GM23338 (cell line): ENCODE measurements around the gene SPECC1. TPM values are rescaled to one million over a fixed set of nuclear protein-coding genes. Genes with fewer than 3 reads are reported as not detected.

Experiments
- ATAC-seq: fragments of 200-7000 bp; cut with Tn5 transposase; 3 replicates; pipeline ENCODE4 v1.9.1; 2020
- DNase-seq: peaks from one replicate; pipeline ENCODE4 v3.0.0-alpha.2; 2015; ENCODE audit warnings: low spot score
- H2AFZ ChIP-seq: fragments of 200-600 bp; sonication (generic); 2 replicates; pipeline ENCODE4 v1.8.0; 2016; ENCODE audit warnings: antibody characterized with exemption, mild to moderate bottlenecking, moderate library complexity
- H3F3A ChIP-seq: fragments of 200-600 bp; sonication (generic); replicated peaks from 2 replicates; pipeline ENCODE4 v1.8.0; 2017; ENCODE audit warnings: antibody characterized with exemption, mixed run types, low read depth
- H3K27ac ChIP-seq: fragments of 200-600 bp; sonication (generic); 2 replicates; pipeline ENCODE4 v1.6.1; 2016; ENCODE audit warnings: low read depth
- H3K27me3 ChIP-seq: fragments of 200-600 bp; sonication (generic); 2 replicates; pipeline ENCODE4 v1.8.0; 2016; ENCODE audit warnings: mild to moderate bottlenecking, mixed run types, moderate library complexity; ENCODE audit not compliant: insufficient read depth
- H3K36me3 ChIP-seq: fragments of 200-600 bp; sonication (generic); 2 replicates; pipeline ENCODE4 v1.8.0; 2016; ENCODE audit warnings: mild to moderate bottlenecking; ENCODE audit not compliant: insufficient read depth
- H3K4me1 ChIP-seq: fragments of 200-600 bp; sonication (generic); 2 replicates; pipeline ENCODE4 v1.8.0; 2016; ENCODE audit warnings: mild to moderate bottlenecking, moderate library complexity; ENCODE audit not compliant: insufficient read depth
- H3K4me2 ChIP-seq: fragments of 200-600 bp; sonication (generic); 2 replicates; pipeline ENCODE4 v1.7.1; 2017; ENCODE audit warnings: mixed run types
- H3K4me3 ChIP-seq: fragments of 200-600 bp; sonication (generic); 2 replicates; pipeline ENCODE4 v1.6.1; 2016; ENCODE audit warnings: mixed run types
- H3K79me2 ChIP-seq: fragments of 200-600 bp; sonication (generic); replicated peaks from 2 replicates; pipeline ENCODE4 v1.8.0; 2017; ENCODE audit warnings: mild to moderate bottlenecking; ENCODE audit not compliant: insufficient read depth
- H3K9me2 ChIP-seq: fragments of 200-600 bp; sonication (generic); 2 replicates; pipeline ENCODE4 v1.8.0; 2017; ENCODE audit not compliant: insufficient read depth
- H4K20me1 ChIP-seq: fragments of 200-600 bp; sonication (generic); replicated peaks from 2 replicates; pipeline ENCODE4 v1.8.0; 2017; ENCODE audit warnings: mild to moderate bottlenecking; ENCODE audit not compliant: insufficient read depth
- H3K27ac Mint-ChIP-seq: 2 replicates; pipeline ENCODE4 v1.8.0; 2020; ENCODE audit warnings: inconsistent platforms, mild to moderate bottlenecking, moderate library complexity, mixed read lengths
- H3K27me3 Mint-ChIP-seq: 3 replicates; pipeline ENCODE4 v1.8.0; 2022; ENCODE audit warnings: low read depth, mild to moderate bottlenecking, moderate library complexity, mixed read lengths, inconsistent platforms; ENCODE audit not compliant: insufficient read depth, poor library complexity
- H3K36me3 Mint-ChIP-seq: 3 replicates; pipeline ENCODE4 v1.8.0; 2021; ENCODE audit warnings: low read depth, mild to moderate bottlenecking, inconsistent platforms, moderate library complexity, mixed read lengths
- H3K4me1 Mint-ChIP-seq: 3 replicates; pipeline ENCODE4 v1.8.0; 2020; ENCODE audit warnings: mild to moderate bottlenecking, inconsistent platforms, mixed read lengths
- H3K4me3 Mint-ChIP-seq: 3 replicates; pipeline ENCODE4 v1.8.0; 2021; ENCODE audit warnings: moderate library complexity, mild to moderate bottlenecking, inconsistent platforms, mixed read lengths
- H3K9me3 Mint-ChIP-seq: 3 replicates; pipeline ENCODE4 v1.8.0; 2020; ENCODE audit warnings: moderate library complexity, mild to moderate bottlenecking, inconsistent platforms, mixed read lengths
- CREB1 ChIP-seq: fragments of 250-450 bp; sonication (Bioruptor Pico); IDR thresholded peaks from 2 replicates; pipeline ENCODE4 v1.5.0; 2020; ENCODE audit warnings: low read depth, mild to moderate bottlenecking, moderate library complexity
- ETS1 ChIP-seq: IDR thresholded peaks from 2 replicates; pipeline ENCODE4 v1.6.1; 2016; ENCODE audit warnings: antibody characterized with exemption
- EZH2 ChIP-seq: fragments of 200-600 bp; sonication (generic); IDR thresholded peaks from one replicate; pipeline ENCODE4 v1.8.0; 2017; ENCODE audit warnings: antibody characterized with exemption, mild to moderate bottlenecking, low read depth; ENCODE audit not compliant: unreplicated experiment
- EZH2phosphoT487 ChIP-seq: fragments of 200-600 bp; sonication (generic); IDR thresholded peaks from one replicate; pipeline ENCODE4 v1.8.1; 2018; ENCODE audit warnings: antibody characterized with exemption; ENCODE audit not compliant: unreplicated experiment
- JUNB ChIP-seq: IDR thresholded peaks from one replicate; pipeline ENCODE4 v1.6.1; 2016; ENCODE audit warnings: antibody characterized with exemption; ENCODE audit not compliant: unreplicated experiment
- NANOG ChIP-seq: IDR thresholded peaks from 2 replicates; pipeline ENCODE4 v1.6.1; 2016; ENCODE audit warnings: antibody characterized with exemption, borderline replicate concordance
- POLR2AphosphoS5 ChIP-seq: IDR thresholded peaks from 2 replicates; pipeline ENCODE4 v1.6.1; 2016; ENCODE audit warnings: antibody characterized with exemption, low read depth
- STAT1 ChIP-seq: IDR thresholded peaks from one replicate; pipeline ENCODE4 v1.6.1; 2016; ENCODE audit warnings: antibody characterized with exemption; ENCODE audit not compliant: unreplicated experiment
- ZNF114 ChIP-seq: fragments of 250-450 bp; sonication (Bioruptor Pico); IDR thresholded peaks from 2 replicates; pipeline ENCODE4 v1.5.0; 2020; ENCODE audit warnings: mild to moderate bottlenecking, moderate library complexity
- ZNF331 ChIP-seq: fragments of 250-450 bp; sonication (Bioruptor Pico); IDR thresholded peaks from 2 replicates; pipeline ENCODE4 v1.5.0; 2020; ENCODE audit warnings: low read depth, mild to moderate bottlenecking, moderate library complexity
- polyA plus RNA-seq: library from polyadenylated mRNA; unstranded; fragments of >200 nt; fragmentation: Nextera tagmentation; extraction: Ambion mirVana; gene quantifications from 2 replicates; pipeline ENCODE4 v1.2.1, GENCODE V29; 2016
- total RNA-seq: library from RNA; depleted of rRNA; stranded (reverse); fragments of >200 nt; shearing (Covaris generic); gene quantifications from 2 replicates; pipeline ENCODE4 v1.2.3, GENCODE V29; 2014
- TF ChIP-seq, protein P1 (sequence below): fragments of 250-450 bp; sonication (Bioruptor Pico); IDR thresholded peaks from 2 replicates; pipeline ENCODE4 v1.5.0; 2020; ENCODE audit warnings: mild to moderate bottlenecking, moderate library complexity
- TF ChIP-seq, protein P2 (sequence below), 2 experiments: fragments of 200-600 bp in 1 of 2; sonication (generic) in 1 of 2; conservative IDR thresholded peaks; 2 replicates each; pipeline versions ENCODE4 v1.5.1 to v1.6.1; 2016 to 2017; ENCODE audit warnings: antibody characterized with exemption in 2 of 2, low read depth in 2 of 2, mild to moderate bottlenecking in 2 of 2, moderate library complexity in 1 of 2
- TF ChIP-seq, protein P3 (sequence below): IDR thresholded peaks from one replicate; pipeline ENCODE4 v1.6.1; 2018; ENCODE audit warnings: antibody characterized with exemption; ENCODE audit not compliant: unreplicated experiment

Gene SPECC1
- total and polyA plus RNA-seq, 2 experiments from 2014 or later: 42.6 to 101 TPM

DNA sequence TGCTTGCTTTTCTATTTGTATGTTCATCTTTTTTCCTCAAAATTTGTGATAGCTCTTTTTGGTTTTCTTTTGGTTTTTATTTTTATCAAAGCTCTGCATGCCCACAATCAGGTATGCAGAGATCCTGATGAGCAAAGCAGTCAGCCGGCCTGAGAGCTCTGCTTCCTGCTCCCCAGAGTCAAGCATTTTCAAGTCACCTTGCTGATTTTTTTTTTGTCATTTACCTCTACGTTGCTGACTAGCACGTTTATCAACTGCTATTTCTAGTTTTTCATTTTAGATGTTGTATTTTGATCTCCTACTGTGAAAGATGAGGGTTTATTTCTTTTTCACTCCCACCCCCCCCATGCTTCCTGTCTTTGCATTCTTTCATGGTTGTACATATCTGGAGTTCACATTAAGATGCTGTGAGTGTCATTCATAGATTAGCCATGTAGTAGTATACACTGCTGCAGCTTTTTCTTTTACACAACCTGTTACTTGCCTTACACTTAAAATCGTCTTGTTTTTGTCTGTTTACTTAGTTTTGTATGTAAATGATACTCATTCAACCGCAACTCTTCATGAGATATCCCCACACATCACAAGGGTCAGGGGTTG lies 262.0 kb downstream of the SPECC1 start:
- H3K27ac Mint-ChIP-seq: peak overlapping the region; percentile 56
- no peak overlapping the region for H3K4me3 ChIP-seq
- H3K27ac ChIP-seq: no peak overlapping the region
- H2AFZ ChIP-seq: no peak overlapping the region
- H3K27me3 ChIP-seq: no peaks in the 10 kb centered on the region
- no peaks in the 10 kb centered on the region for H4K20me1 ChIP-seq
- ATAC-seq (no peak), DNase-seq (peak; percentile 19)
- no peaks in the 10 kb centered on the region for H3K36me3 ChIP-seq
- no peak overlapping the region for H3K4me2 ChIP-seq
- H3K79me2 ChIP-seq: peaks cover 3% of the 10 kb centered on the region; the same call in 1 of the 2 replicates
- peaks cover 16% of the 10 kb centered on the region for H3K4me1 Mint-ChIP-seq
- peaks cover 1% of the 10 kb centered on the region for H3K27me3 Mint-ChIP-seq
- H3K9me2 ChIP-seq: no peaks in the 10 kb centered on the region
- no peaks in the 10 kb centered on the region for H3K9me3 Mint-ChIP-seq
- no peaks in the 10 kb centered on the region for H3K4me1 ChIP-seq
- H3K36me3 Mint-ChIP-seq: peaks cover 13% of the 10 kb centered on the region
- H3F3A ChIP-seq: no peaks in the 10 kb centered on the region
- no peak overlapping the region for H3K4me3 Mint-ChIP-seq
- TF ChIP-seq ETS1: no peak
- TF ChIP-seq CREB1 (CRISPR knock-in tag): no peak
- TF ChIP-seq EZH2: no peak
- TF ChIP-seq ZNF114: no peak
- no peak for TF ChIP-seq JUNB
- TF ChIP-seq, protein P1, sequence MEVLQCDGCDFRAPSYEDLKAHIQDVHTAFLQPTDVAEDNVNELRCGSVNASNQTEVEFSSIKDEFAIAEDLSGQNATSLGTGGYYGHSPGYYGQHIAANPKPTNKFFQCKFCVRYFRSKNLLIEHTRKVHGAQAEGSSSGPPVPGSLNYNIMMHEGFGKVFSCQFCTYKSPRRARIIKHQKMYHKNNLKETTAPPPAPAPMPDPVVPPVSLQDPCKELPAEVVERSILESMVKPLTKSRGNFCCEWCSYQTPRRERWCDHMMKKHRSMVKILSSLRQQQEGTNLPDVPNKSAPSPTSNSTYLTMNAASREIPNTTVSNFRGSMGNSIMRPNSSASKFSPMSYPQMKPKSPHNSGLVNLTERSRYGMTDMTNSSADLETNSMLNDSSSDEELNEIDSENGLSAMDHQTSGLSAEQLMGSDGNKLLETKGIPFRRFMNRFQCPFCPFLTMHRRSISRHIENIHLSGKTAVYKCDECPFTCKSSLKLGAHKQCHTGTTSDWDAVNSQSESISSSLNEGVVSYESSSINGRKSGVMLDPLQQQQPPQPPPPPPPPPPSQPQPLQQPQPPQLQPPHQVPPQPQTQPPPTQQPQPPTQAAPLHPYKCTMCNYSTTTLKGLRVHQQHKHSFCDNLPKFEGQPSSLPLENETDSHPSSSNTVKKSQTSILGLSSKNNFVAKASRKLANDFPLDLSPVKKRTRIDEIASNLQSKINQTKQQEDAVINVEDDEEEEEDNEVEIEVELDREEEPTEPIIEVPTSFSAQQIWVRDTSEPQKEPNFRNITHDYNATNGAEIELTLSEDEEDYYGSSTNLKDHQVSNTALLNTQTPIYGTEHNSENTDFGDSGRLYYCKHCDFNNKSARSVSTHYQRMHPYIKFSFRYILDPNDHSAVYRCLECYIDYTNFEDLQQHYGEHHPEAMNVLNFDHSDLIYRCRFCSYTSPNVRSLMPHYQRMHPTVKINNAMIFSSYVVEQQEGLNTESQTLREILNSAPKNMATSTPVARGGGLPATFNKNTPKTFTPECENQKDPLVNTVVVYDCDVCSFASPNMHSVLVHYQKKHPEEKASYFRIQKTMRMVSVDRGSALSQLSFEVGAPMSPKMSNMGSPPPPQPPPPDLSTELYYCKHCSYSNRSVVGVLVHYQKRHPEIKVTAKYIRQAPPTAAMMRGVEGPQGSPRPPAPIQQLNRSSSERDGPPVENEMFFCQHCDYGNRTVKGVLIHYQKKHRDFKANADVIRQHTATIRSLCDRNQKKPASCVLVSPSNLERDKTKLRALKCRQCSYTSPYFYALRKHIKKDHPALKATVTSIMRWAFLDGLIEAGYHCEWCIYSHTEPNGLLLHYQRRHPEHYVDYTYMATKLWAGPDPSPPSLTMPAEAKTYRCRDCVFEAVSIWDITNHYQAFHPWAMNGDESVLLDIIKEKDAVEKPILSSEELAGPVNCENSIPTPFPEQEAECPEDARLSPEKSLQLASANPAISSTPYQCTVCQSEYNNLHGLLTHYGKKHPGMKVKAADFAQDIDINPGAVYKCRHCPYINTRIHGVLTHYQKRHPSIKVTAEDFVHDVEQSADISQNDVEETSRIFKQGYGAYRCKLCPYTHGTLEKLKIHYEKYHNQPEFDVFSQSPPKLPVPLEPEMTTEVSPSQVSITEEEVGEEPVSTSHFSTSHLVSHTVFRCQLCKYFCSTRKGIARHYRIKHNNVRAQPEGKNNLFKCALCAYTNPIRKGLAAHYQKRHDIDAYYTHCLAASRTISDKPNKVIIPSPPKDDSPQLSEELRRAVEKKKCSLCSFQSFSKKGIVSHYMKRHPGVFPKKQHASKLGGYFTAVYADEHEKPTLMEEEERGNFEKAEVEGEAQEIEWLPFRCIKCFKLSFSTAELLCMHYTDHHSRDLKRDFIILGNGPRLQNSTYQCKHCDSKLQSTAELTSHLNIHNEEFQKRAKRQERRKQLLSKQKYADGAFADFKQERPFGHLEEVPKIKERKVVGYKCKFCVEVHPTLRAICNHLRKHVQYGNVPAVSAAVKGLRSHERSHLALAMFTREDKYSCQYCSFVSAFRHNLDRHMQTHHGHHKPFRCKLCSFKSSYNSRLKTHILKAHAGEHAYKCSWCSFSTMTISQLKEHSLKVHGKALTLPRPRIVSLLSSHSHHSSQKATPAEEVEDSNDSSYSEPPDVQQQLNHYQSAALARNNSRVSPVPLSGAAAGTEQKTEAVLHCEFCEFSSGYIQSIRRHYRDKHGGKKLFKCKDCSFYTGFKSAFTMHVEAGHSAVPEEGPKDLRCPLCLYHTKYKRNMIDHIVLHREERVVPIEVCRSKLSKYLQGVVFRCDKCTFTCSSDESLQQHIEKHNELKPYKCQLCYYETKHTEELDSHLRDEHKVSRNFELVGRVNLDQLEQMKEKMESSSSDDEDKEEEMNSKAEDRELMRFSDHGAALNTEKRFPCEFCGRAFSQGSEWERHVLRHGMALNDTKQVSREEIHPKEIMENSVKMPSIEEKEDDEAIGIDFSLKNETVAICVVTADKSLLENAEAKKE (CRISPR knock-in tag): no peak
- TF ChIP-seq POLR2AphosphoS5: no peak
- TF ChIP-seq, protein P2, sequence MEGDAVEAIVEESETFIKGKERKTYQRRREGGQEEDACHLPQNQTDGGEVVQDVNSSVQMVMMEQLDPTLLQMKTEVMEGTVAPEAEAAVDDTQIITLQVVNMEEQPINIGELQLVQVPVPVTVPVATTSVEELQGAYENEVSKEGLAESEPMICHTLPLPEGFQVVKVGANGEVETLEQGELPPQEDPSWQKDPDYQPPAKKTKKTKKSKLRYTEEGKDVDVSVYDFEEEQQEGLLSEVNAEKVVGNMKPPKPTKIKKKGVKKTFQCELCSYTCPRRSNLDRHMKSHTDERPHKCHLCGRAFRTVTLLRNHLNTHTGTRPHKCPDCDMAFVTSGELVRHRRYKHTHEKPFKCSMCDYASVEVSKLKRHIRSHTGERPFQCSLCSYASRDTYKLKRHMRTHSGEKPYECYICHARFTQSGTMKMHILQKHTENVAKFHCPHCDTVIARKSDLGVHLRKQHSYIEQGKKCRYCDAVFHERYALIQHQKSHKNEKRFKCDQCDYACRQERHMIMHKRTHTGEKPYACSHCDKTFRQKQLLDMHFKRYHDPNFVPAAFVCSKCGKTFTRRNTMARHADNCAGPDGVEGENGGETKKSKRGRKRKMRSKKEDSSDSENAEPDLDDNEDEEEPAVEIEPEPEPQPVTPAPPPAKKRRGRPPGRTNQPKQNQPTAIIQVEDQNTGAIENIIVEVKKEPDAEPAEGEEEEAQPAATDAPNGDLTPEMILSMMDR (conservative IDR thresholded peaks at IDR 0.05; ENCODE audit: low read depth in 2 of 2): no peak
- TF ChIP-seq STAT1: no peak
- TF ChIP-seq EZH2phosphoT487: no peak
- TF ChIP-seq, protein P3, sequence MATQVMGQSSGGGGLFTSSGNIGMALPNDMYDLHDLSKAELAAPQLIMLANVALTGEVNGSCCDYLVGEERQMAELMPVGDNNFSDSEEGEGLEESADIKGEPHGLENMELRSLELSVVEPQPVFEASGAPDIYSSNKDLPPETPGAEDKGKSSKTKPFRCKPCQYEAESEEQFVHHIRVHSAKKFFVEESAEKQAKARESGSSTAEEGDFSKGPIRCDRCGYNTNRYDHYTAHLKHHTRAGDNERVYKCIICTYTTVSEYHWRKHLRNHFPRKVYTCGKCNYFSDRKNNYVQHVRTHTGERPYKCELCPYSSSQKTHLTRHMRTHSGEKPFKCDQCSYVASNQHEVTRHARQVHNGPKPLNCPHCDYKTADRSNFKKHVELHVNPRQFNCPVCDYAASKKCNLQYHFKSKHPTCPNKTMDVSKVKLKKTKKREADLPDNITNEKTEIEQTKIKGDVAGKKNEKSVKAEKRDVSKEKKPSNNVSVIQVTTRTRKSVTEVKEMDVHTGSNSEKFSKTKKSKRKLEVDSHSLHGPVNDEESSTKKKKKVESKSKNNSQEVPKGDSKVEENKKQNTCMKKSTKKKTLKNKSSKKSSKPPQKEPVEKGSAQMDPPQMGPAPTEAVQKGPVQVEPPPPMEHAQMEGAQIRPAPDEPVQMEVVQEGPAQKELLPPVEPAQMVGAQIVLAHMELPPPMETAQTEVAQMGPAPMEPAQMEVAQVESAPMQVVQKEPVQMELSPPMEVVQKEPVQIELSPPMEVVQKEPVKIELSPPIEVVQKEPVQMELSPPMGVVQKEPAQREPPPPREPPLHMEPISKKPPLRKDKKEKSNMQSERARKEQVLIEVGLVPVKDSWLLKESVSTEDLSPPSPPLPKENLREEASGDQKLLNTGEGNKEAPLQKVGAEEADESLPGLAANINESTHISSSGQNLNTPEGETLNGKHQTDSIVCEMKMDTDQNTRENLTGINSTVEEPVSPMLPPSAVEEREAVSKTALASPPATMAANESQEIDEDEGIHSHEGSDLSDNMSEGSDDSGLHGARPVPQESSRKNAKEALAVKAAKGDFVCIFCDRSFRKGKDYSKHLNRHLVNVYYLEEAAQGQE: no peak
- no peak for TF ChIP-seq NANOG
- TF ChIP-seq ZNF331 (CRISPR knock-in tag): no peak
